Lower leg skin (tissue), 3 donors: ENCODE measurements around the gene SLC9A6.

Source experiments
- POLR2A ChIP-seq, 2 donors: fragments of 450-650 bp; IDR thresholded peaks; one replicate each; pipeline ENCODE4 v1.6.1; 2016 to 2017; ENCODE audit warnings: antibody characterized with exemption in 2 of 2, mild to moderate bottlenecking in 1 of 2, moderate library complexity in 1 of 2
- TF ChIP-seq, protein P1 (sequence below), 3 donors: fragments of 450-650 bp; IDR thresholded peaks; one replicate each; pipeline ENCODE4 v1.5.1; 2016; ENCODE audit warnings: antibody characterized with exemption in 3 of 3, mild to moderate bottlenecking in 3 of 3, moderate library complexity in 2 of 3

DNA sequence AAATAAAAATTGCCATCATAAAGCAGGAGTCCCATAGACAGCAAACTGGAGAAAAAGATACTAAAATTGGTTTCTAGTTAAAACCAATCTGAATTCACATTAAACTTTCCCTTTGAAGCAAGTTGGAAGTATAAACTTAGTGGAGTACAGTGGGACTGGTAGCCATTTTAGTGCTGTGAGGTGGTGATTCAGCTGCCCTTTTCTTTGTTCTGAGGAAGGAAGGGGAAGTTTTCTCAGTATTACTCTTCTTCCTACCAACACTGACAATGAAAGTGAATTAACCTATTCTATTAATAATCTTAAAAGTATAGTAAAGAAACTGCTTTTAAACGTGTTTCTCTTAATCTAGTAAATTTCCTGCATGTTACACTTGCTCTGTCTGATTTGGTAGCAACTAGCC lies 36.7 kb downstream of the SLC9A6 start:
- TF ChIP-seq, protein P1, sequence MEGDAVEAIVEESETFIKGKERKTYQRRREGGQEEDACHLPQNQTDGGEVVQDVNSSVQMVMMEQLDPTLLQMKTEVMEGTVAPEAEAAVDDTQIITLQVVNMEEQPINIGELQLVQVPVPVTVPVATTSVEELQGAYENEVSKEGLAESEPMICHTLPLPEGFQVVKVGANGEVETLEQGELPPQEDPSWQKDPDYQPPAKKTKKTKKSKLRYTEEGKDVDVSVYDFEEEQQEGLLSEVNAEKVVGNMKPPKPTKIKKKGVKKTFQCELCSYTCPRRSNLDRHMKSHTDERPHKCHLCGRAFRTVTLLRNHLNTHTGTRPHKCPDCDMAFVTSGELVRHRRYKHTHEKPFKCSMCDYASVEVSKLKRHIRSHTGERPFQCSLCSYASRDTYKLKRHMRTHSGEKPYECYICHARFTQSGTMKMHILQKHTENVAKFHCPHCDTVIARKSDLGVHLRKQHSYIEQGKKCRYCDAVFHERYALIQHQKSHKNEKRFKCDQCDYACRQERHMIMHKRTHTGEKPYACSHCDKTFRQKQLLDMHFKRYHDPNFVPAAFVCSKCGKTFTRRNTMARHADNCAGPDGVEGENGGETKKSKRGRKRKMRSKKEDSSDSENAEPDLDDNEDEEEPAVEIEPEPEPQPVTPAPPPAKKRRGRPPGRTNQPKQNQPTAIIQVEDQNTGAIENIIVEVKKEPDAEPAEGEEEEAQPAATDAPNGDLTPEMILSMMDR (IDR thresholded peaks at IDR 0.05): no peak
- TF ChIP-seq POLR2A (IDR thresholded peaks at IDR 0.05): no peak
